Measurements from ENCODE around the gene AARS1.
"Not testable (repeated sequence)": the region's sequence is repeated elsewhere in the genome, so short reads cannot be mapped to it uniquely, and the experiment has no call there.

The AARS1 gene

GRCh38 chr16:70224645-70225044 lies 64.7 kb downstream of the AARS1 start:
- DNase-seq (ENCODE audit: low read depth, low spot score), result not testable (repeated sequence)

- DNase-seq (ENCODE audit: low read depth, low spot score), result not testable (repeated sequence)
Measured at GRCh38 chr16:70223971-70224513, 65.3 kb downstream of the AARS1 start.

- not testable (repeated sequence) for DNase-seq (ENCODE audit: low read depth, low spot score)
Measured at GRCh38 chr16:70223216-70223615, 66.1 kb downstream of the AARS1 start.

GRCh38 chr16:70222574-70222973 lies 66.7 kb downstream of the AARS1 start:
- not testable (repeated sequence) for DNase-seq (ENCODE audit: low read depth, low spot score)

- peak; percentile 10 for DNase-seq (ENCODE audit: low read depth, low spot score)
Measured at GRCh38 chr16:70218586-70218985, 70.7 kb downstream of the AARS1 start.

- not testable (repeated sequence) for DNase-seq (ENCODE audit: low read depth, low spot score)
Measured at GRCh38 chr16:70206382-70206781, 82.9 kb downstream of the AARS1 start.

- DNase-seq (ENCODE audit: low read depth, low spot score), result not testable (repeated sequence)
Measured at GRCh38 chr16:70204668-70205405, 84.5 kb downstream of the AARS1 start.

GRCh38 chr16:70204010-70204409 lies 85.3 kb downstream of the AARS1 start:
- DNase-seq (ENCODE audit: low read depth, low spot score), result not testable (repeated sequence)

- DNase-seq (ENCODE audit: low read depth, low spot score), result not testable (repeated sequence)
Measured at GRCh38 chr16:70203508-70203907, 85.8 kb downstream of the AARS1 start.

Measured in astrocyte of the hippocampus (primary cell).